Endodermal cell (in vitro differentiated cells): Measurements from ENCODE around the gene PNRC2. TPM values are rescaled to one million over a fixed set of nuclear protein-coding genes. Genes with fewer than 3 reads are reported as not detected.

Experiments
- DNase-seq: peaks from one replicate; pipeline ENCODE4 v3.0.0-alpha.2; 2017
- H3K27ac ChIP-seq: 2 replicates; pipeline ENCODE4 v1.5.1; 2013; ENCODE audit warnings: mild to moderate bottlenecking, low read depth, low read length, moderate library complexity
- H3K27me3 ChIP-seq: 2 replicates; pipeline ENCODE4 v1.6.1; 2013; ENCODE audit warnings: mild to moderate bottlenecking, low read length, moderate library complexity; ENCODE audit not compliant: insufficient read depth, control insufficient read depth, poor library complexity, severe bottlenecking
- H3K36me3 ChIP-seq: 2 replicates; pipeline ENCODE4 v1.7.0; 2013; ENCODE audit warnings: mild to moderate bottlenecking, low read length, moderate library complexity; ENCODE audit not compliant: control insufficient read depth, insufficient read depth
- H3K4me1 ChIP-seq: one replicate; pipeline ENCODE4 v1.7.0; 2013; ENCODE audit warnings: low read length; ENCODE audit not compliant: control insufficient read depth, insufficient read depth
- H3K4me3 ChIP-seq: 2 replicates; pipeline ENCODE4 v1.5.1; 2013; ENCODE audit warnings: mild to moderate bottlenecking, low read length, moderate library complexity
- H3K9ac ChIP-seq: 2 replicates; pipeline ENCODE4 v1.6.1; 2013; ENCODE audit warnings: mild to moderate bottlenecking, low read length, moderate library complexity; ENCODE audit not compliant: poor library complexity, severe bottlenecking; ENCODE audit errors: extremely low read depth
- H3K9me3 ChIP-seq: 2 replicates; pipeline ENCODE4 v1.6.1; 2013; ENCODE audit warnings: mild to moderate bottlenecking, low read length, moderate library complexity; ENCODE audit not compliant: control insufficient read depth
- H3K27ac Mint-ChIP-seq: 2 replicates; pipeline ENCODE4 v1.8.0; 2020; ENCODE audit warnings: mixed read lengths
- H3K27me3 Mint-ChIP-seq: 2 replicates; pipeline ENCODE4 v1.8.0; 2021; ENCODE audit warnings: mild to moderate bottlenecking, mixed read lengths; ENCODE audit not compliant: insufficient read depth
- H3K36me3 Mint-ChIP-seq: 2 replicates; pipeline ENCODE4 v1.8.0; 2020; ENCODE audit warnings: low read depth, mixed read lengths
- H3K4me1 Mint-ChIP-seq: 2 replicates; pipeline ENCODE4 v1.8.0; 2020; ENCODE audit warnings: mixed read lengths
- H3K4me3 Mint-ChIP-seq: 2 replicates; pipeline ENCODE4 v1.8.0; 2020; ENCODE audit warnings: mild to moderate bottlenecking, moderate library complexity, mixed read lengths
- H3K9me3 Mint-ChIP-seq: 2 replicates; pipeline ENCODE4 v1.8.0; 2020; ENCODE audit warnings: mild to moderate bottlenecking, mixed read lengths
- WGBS, 2 experiments: methylation state at CpG; one replicate each; pipeline versions ENCODE4 v1.1.5 to v1.1.7; 2013; ENCODE audit warnings: missing lambda C conversion rate in 2 of 2, mixed read lengths in 1 of 2; ENCODE audit not compliant: insufficient coverage in 1 of 2, insufficient read length in 1 of 2; 5-methylcytosine and 5-hydroxymethylcytosine counted together
- total RNA-seq, 2 donors: library from RNA; stranded (reverse); fragmentation: NEBNext Ultra II Directional in 1 of 2; extraction: Animal tissue kit (Norgen Biotek cat#: 25700) in 1 of 2; gene quantifications; 2 replicates in 1 of 2; 3 replicates in 1 of 2; pipeline ENCODE4 v1.2.1, GENCODE V29; 2021
- TF ChIP-seq, protein P1 (sequence below): fragments of 200-600 bp; sonication (generic); conservative IDR thresholded peaks from 2 replicates; pipeline ENCODE4 v1.5.0; 2021; ENCODE audit warnings: antibody characterized with exemption, mild to moderate bottlenecking

PNRC2 gene
- total RNA-seq, 2 donors from 2014 or later, result 107 to 108 TPM

- 87 to 98% methylated on average over 6 to 10 of the region's 13 CpGs for WGBS, 2 experiments
These were observed 35.8 kb downstream of the PNRC2 start for GRCh38 chr1:23995431-23995837.

GRCh38 chr1:23996700-23997229 lies 37.1 kb downstream of the PNRC2 start:
- H3K9me3 ChIP-seq, result no peaks in the 10 kb centered on the region
- peaks cover 63% of the 10 kb centered on the region for H3K27me3 ChIP-seq
- peaks cover 59% of the 10 kb centered on the region for H3K27me3 Mint-ChIP-seq
- no peak overlapping the region for H3K4me3 ChIP-seq
- no peak overlapping the region for H3K4me3 Mint-ChIP-seq
- no peaks in the 10 kb centered on the region for H3K36me3 ChIP-seq
- H3K36me3 Mint-ChIP-seq, result peaks cover 5% of the 10 kb centered on the region
- H3K9me3 Mint-ChIP-seq, result peaks cover 11% of the 10 kb centered on the region
- H3K4me1 ChIP-seq, result no peaks in the 10 kb centered on the region
- 73 to 87% methylated on average over 5 to 10 of the region's 10 CpGs for WGBS, 2 experiments
- DNase-seq, result no peak
- TF ChIP-seq, protein P1, sequence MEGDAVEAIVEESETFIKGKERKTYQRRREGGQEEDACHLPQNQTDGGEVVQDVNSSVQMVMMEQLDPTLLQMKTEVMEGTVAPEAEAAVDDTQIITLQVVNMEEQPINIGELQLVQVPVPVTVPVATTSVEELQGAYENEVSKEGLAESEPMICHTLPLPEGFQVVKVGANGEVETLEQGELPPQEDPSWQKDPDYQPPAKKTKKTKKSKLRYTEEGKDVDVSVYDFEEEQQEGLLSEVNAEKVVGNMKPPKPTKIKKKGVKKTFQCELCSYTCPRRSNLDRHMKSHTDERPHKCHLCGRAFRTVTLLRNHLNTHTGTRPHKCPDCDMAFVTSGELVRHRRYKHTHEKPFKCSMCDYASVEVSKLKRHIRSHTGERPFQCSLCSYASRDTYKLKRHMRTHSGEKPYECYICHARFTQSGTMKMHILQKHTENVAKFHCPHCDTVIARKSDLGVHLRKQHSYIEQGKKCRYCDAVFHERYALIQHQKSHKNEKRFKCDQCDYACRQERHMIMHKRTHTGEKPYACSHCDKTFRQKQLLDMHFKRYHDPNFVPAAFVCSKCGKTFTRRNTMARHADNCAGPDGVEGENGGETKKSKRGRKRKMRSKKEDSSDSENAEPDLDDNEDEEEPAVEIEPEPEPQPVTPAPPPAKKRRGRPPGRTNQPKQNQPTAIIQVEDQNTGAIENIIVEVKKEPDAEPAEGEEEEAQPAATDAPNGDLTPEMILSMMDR, result no peak
- H3K27ac Mint-ChIP-seq, result no peak overlapping the region
- H3K27ac ChIP-seq, result no peak overlapping the region
- no peak overlapping the region for H3K9ac ChIP-seq
- peaks cover 13% of the 10 kb centered on the region for H3K4me1 Mint-ChIP-seq

More at GRCh38 chr1:23995431-23995837, 35.8 kb downstream of the PNRC2 start:
- peaks cover 49% of the 10 kb centered on the region for H3K27me3 ChIP-seq
- no peak overlapping the region for H3K27ac Mint-ChIP-seq
- H3K4me3 ChIP-seq, result no peak overlapping the region
- H3K9ac ChIP-seq, result no peak overlapping the region
- H3K4me3 Mint-ChIP-seq, result no peak overlapping the region
- DNase-seq, result no peak
- H3K4me1 ChIP-seq, result no peaks in the 10 kb centered on the region
- H3K27ac ChIP-seq, result no peak overlapping the region
- peaks cover 8% of the 10 kb centered on the region for H3K36me3 Mint-ChIP-seq
- TF ChIP-seq, protein P1, result no peak
- H3K9me3 ChIP-seq, result no peaks in the 10 kb centered on the region
- peaks cover 15% of the 10 kb centered on the region for H3K9me3 Mint-ChIP-seq
- peaks cover 13% of the 10 kb centered on the region for H3K4me1 Mint-ChIP-seq
- H3K36me3 ChIP-seq, result no peaks in the 10 kb centered on the region
- peaks cover 57% of the 10 kb centered on the region for H3K27me3 Mint-ChIP-seq

DNA sequence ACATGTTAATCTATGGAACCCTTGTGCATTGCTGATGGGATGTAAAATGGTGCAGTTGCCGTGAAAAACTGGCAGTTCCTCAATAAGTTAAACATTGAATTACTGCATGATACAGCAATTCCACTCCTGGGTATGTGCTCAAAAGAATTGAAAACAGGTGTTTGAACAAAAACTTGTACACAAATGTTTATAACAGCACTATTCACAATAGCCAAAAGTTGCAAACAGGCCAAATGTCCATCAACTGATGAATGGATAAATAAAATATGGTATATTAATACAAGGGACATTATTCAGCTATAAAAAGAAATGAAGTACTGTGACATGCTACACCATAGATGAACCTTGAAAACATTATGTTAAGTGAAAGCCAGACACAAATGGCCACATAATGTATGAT lies 38.2 kb downstream of the PNRC2 start:
- peaks cover 13% of the 10 kb centered on the region for H3K4me1 Mint-ChIP-seq
- no peaks in the 10 kb centered on the region for H3K4me1 ChIP-seq
- peaks cover 5% of the 10 kb centered on the region for H3K36me3 Mint-ChIP-seq
- peaks cover 73% of the 10 kb centered on the region for H3K27me3 ChIP-seq
- no peak overlapping the region for H3K27ac ChIP-seq
- H3K9ac ChIP-seq, result no peak overlapping the region
- TF ChIP-seq, protein P1, result no peak
- H3K36me3 ChIP-seq, result no peaks in the 10 kb centered on the region
- no peaks in the 10 kb centered on the region for H3K9me3 ChIP-seq
- no peak overlapping the region for H3K27ac Mint-ChIP-seq
- WGBS, 2 experiments, result 91 to 100% methylated on average over 1 of the region's 1 CpG
- no peak overlapping the region for H3K4me3 ChIP-seq
- peaks cover 7% of the 10 kb centered on the region for H3K9me3 Mint-ChIP-seq
- H3K27me3 Mint-ChIP-seq, result peaks cover 66% of the 10 kb centered on the region
- H3K4me3 Mint-ChIP-seq, result no peak overlapping the region
- no peak for DNase-seq
